OCI-LY1 (cell line): ENCODE measurements around the gene CELSR1.
A peak's percentile ranks its signal among the peaks of the same experiment; 100 is the strongest.

Experiments used
- H2AFZ ChIP-seq: fragments of 200-600 bp; sonication (generic), shearing (Covaris generic); 2 replicates; pipeline ENCODE4 v1.6.0; 2014; ENCODE audit warnings: antibody characterized with exemption, mild to moderate bottlenecking, low read length
- H3F3A ChIP-seq: fragments of 200-600 bp; sonication (generic), shearing (Covaris generic); 2 replicates; pipeline ENCODE4 v1.6.0; 2014; ENCODE audit warnings: mild to moderate bottlenecking, antibody characterized with exemption, low read length, moderate library complexity; ENCODE audit not compliant: insufficient read depth
- H3K27ac ChIP-seq: fragments of 200-600 bp; sonication (generic); 2 replicates; pipeline ENCODE4 v1.5.1; 2014; ENCODE audit warnings: low read length, mixed run types, mild to moderate bottlenecking, low read depth; ENCODE audit not compliant: poor library complexity, severe bottlenecking
- H3K27me3 ChIP-seq: fragments of 200-600 bp; sonication (generic); 2 replicates; pipeline ENCODE4 v1.6.0; 2014; ENCODE audit warnings: antibody characterized with exemption, mild to moderate bottlenecking, low read length, moderate library complexity; ENCODE audit not compliant: insufficient read depth
- H3K36me3 ChIP-seq: fragments of 200-600 bp; sonication (generic); 2 replicates; pipeline ENCODE4 v1.6.1; 2014; ENCODE audit warnings: mild to moderate bottlenecking, antibody characterized with exemption, low read length, moderate library complexity, mixed read lengths; ENCODE audit not compliant: insufficient read depth
- H3K4me1 ChIP-seq: fragments of 200-600 bp; sonication (generic); 2 replicates; pipeline ENCODE4 v1.5.1; 2014; ENCODE audit warnings: mild to moderate bottlenecking, low read length, moderate library complexity; ENCODE audit not compliant: insufficient read depth, severe bottlenecking
- H3K4me2 ChIP-seq: fragments of 200-600 bp; sonication (generic), shearing (Covaris generic); 2 replicates; pipeline ENCODE4 v1.6.1; 2014; ENCODE audit warnings: low read length
- H3K4me3 ChIP-seq: fragments of 200-600 bp; sonication (generic); 2 replicates; pipeline ENCODE4 v1.5.1; 2014; ENCODE audit warnings: low read length, low read depth, mild to moderate bottlenecking, mixed read lengths; ENCODE audit not compliant: poor library complexity, severe bottlenecking
- H3K79me2 ChIP-seq: fragments of 200-600 bp; shearing (Covaris generic); 2 replicates; pipeline ENCODE4 v1.6.1; 2016; ENCODE audit warnings: mixed run types, low read length, mixed read lengths; ENCODE audit not compliant: insufficient read depth
- H3K9ac ChIP-seq: fragments of 200-600 bp; sonication (generic), shearing (Covaris generic); 2 replicates; pipeline ENCODE4 v1.6.1; 2014; ENCODE audit warnings: mild to moderate bottlenecking, low read length, mixed read lengths
- H3K9me2 ChIP-seq: fragments of 200-600 bp; sonication (generic), shearing (Covaris generic); 2 replicates; pipeline ENCODE4 v1.6.1; 2014; ENCODE audit warnings: low read depth, mild to moderate bottlenecking, low read length, mixed read lengths
- H3K9me3 ChIP-seq: fragments of 200-600 bp; shearing (Covaris generic); 2 replicates; pipeline ENCODE4 v1.6.1; 2014; ENCODE audit warnings: low read length, mixed read lengths
- H4K20me1 ChIP-seq: fragments of 200-600 bp; sonication (generic), shearing (Covaris generic); 2 replicates; pipeline ENCODE4 v1.6.0; 2016; ENCODE audit warnings: mild to moderate bottlenecking, low read length; ENCODE audit not compliant: insufficient read depth
- EZH2 ChIP-seq: fragments of 200-600 bp; sonication (generic), shearing (Covaris generic); IDR thresholded peaks from 2 replicates; pipeline ENCODE4 v1.8.0; 2017; ENCODE audit warnings: borderline replicate concordance, mixed run types, mild to moderate bottlenecking, antibody characterized with exemption, low read length, moderate library complexity, mixed read lengths
- TF ChIP-seq, protein P1 (sequence below): fragments of 200-600 bp; sonication (generic), shearing (Covaris generic); IDR thresholded peaks from 2 replicates; pipeline ENCODE4 v1.5.1; 2017; ENCODE audit warnings: mild to moderate bottlenecking, antibody characterized with exemption, low read length, moderate library complexity, mixed read lengths

Gene CELSR1

DNA sequence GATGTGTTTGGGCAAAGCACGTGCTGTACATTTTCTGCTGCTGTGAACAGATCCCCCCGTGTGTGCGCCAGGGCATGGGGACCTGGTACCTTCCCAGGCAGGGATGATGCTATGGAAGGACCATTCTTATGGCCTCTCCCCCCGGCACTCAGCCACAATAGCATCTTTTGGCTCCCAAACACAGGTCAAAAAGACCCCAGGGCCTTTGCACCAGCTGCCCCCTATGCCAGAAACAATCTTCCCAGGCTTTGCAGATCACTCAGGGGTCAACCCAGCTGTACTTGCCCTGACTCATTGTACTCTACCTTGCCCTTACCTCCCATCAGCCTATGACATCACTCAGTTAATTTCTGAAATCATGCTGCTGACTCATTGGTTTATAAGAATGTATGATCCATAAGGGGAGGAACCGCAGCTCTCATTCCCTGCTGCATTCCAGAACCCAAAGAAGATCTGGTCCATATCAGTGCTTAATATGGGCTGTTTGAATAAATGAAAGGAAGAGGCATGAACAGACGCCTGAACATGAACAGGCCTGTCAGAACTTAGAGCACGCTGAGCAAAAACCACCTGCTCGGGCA, 100.7 kb downstream of the CELSR1 start:
- TF ChIP-seq EZH2, result no peak
- TF ChIP-seq, protein P1, sequence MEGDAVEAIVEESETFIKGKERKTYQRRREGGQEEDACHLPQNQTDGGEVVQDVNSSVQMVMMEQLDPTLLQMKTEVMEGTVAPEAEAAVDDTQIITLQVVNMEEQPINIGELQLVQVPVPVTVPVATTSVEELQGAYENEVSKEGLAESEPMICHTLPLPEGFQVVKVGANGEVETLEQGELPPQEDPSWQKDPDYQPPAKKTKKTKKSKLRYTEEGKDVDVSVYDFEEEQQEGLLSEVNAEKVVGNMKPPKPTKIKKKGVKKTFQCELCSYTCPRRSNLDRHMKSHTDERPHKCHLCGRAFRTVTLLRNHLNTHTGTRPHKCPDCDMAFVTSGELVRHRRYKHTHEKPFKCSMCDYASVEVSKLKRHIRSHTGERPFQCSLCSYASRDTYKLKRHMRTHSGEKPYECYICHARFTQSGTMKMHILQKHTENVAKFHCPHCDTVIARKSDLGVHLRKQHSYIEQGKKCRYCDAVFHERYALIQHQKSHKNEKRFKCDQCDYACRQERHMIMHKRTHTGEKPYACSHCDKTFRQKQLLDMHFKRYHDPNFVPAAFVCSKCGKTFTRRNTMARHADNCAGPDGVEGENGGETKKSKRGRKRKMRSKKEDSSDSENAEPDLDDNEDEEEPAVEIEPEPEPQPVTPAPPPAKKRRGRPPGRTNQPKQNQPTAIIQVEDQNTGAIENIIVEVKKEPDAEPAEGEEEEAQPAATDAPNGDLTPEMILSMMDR, result no peak
- no peaks in the 10 kb centered on the region; the same call in 1 of the 2 replicates for H3K27me3 ChIP-seq
- H2AFZ ChIP-seq, result no peak overlapping the region
- H3F3A ChIP-seq, result no peaks in the 10 kb centered on the region
- H3K4me1 ChIP-seq, result peaks cover 53% of the 10 kb centered on the region
- H3K4me3 ChIP-seq, result no peak overlapping the region
- peak overlapping the region; percentile 35; the same call in 1 of the 2 replicates for H3K4me2 ChIP-seq
- H3K79me2 ChIP-seq, result no peaks in the 10 kb centered on the region
- H3K9me2 ChIP-seq, result no peaks in the 10 kb centered on the region
- no peaks in the 10 kb centered on the region for H4K20me1 ChIP-seq
- H3K27ac ChIP-seq, result peak overlapping the region; percentile 39
- H3K36me3 ChIP-seq, result no peaks in the 10 kb centered on the region
- H3K9me3 ChIP-seq, result no peaks in the 10 kb centered on the region
- no peak overlapping the region for H3K9ac ChIP-seq

DNA sequence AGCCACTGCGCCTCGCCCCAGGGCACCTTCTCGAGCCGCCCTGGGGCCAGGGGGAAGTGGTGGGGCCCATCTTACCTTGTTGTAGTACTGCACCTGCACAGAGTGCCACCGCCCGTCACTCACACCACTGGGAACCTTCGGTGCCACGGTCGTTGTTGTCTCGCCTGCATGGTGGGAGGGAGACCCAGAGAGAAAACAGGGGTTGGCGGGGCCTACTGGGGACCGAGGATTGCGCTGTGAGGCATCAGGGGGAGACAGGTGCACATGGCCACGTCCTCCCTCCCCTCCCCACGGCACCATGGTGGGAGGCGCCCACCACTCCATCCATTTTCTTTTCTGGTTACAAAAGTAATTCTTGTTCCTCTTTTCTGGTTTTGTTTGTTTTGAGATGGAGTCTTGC, 104.1 kb downstream of the CELSR1 start:
- Histone ChIP-seq H3K4me1 (peaks cover 70% of the 10 kb centered on the region), H4K20me1 (no peaks in the 10 kb centered on the region), H3K9me2 (no peaks in the 10 kb centered on the region), H3K27ac (peak overlapping the region; percentile 90), H3K9ac (peak overlapping the region; percentile 86), H3K36me3 (no peaks in the 10 kb centered on the region), H3K4me3 (peak overlapping the region; percentile 73), H3K79me2 (no peaks in the 10 kb centered on the region), H3K27me3 (no peaks in the 10 kb centered on the region), H3K4me2 (peak overlapping the region; percentile 98), H3F3A (no peaks in the 10 kb centered on the region), H2AFZ (no peak overlapping the region), H3K9me3 (no peaks in the 10 kb centered on the region)
- no peak for TF ChIP-seq EZH2

DNA sequence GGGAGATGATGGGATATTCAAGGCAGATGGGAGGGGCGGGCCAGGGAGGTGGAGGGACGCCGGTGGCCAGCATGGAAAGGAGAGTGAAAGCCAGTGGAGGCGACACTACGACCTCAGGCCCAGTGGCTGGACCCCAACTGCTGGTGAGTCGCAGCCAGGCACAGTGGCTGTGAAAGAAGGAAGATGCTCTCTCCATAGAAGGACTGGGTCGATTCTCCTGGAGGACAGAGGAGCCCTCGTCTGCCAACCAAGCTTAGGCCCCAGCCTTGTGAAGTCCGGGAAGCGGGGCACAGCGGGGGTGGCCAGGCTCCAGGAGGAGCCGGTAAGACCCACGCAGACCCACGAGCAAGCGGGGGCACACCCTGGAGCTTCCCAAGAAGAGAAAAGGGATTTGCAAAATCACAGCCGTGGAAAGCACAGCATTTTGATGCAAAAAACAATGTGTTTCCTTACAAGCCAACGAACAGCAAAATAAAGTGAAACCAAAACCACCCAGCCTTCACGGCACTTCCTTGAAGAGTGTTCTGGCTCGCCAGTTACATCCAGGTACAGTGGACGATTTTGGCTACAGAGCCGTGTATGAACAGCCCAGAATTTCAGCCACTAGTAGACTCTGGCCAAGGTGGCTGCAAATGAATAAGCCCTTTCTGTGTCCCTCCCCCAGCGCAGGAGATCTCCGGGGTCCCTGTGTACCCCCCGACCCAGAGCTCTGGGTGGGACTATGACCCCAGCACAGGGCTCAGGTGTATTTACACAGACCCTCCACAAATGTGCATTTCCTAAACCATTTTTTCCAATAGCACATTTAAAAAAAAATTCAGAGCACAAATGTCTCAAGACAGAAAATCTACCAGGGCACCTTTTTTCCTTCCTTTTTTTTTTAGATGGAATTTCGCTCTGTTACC, 105.0 kb downstream of the CELSR1 start:
- Histone ChIP-seq H3K9ac (peak overlapping the region; percentile 86), H3K79me2 (no peaks in the 10 kb centered on the region), H4K20me1 (no peaks in the 10 kb centered on the region), H2AFZ (peak overlapping the region; percentile 38; the same call in 1 of the 2 replicates), H3K4me2 (peak overlapping the region; percentile 98), H3K36me3 (no peaks in the 10 kb centered on the region; the same call in 1 of the 2 replicates), H3F3A (no peaks in the 10 kb centered on the region), H3K27ac (peak overlapping the region; percentile 90), H3K9me2 (no peaks in the 10 kb centered on the region), H3K9me3 (no peaks in the 10 kb centered on the region), H3K4me3 (peak overlapping the region; percentile 73), H3K27me3 (no peaks in the 10 kb centered on the region), H3K4me1 (peaks cover 61% of the 10 kb centered on the region)
- TF ChIP-seq, protein P1, result no peak
- no peak for TF ChIP-seq EZH2
